Effector memory CD8-positive, alpha-beta T cell (primary cell): ENCODE measurements around the gene ZNF586.
A peak's percentile ranks its signal among the peaks of the same experiment; 100 is the strongest.
"Not testable (repeated sequence)": the region's sequence is repeated elsewhere in the genome, so short reads cannot be mapped to it uniquely, and the experiment has no call there.

Experiments
- ATAC-seq: fragments of 150-1000 bp; cut with Tn5 transposase; replicated peaks from 2 replicates; pipeline ENCODE4 v1.10.0; 2021; ENCODE audit warnings: mild to moderate bottlenecking, moderate library complexity
- DNase-seq, 3 experiments: peaks; one replicate each; pipeline ENCODE4 v3.0.0; 2021
- H3K27ac Mint-ChIP-seq, 2 donors: one replicate each; pipeline ENCODE4 v1.8.0; 2022; ENCODE audit warnings: mild to moderate bottlenecking in 2 of 2, mixed read lengths in 2 of 2, moderate library complexity in 2 of 2
- H3K27me3 Mint-ChIP-seq, 2 donors: one replicate each; pipeline ENCODE4 v1.8.0; 2022; ENCODE audit warnings: mixed read lengths in 2 of 2
- H3K36me3 Mint-ChIP-seq: one replicate; pipeline ENCODE4 v1.8.0; 2022; ENCODE audit warnings: mild to moderate bottlenecking, moderate library complexity, mixed read lengths; ENCODE audit not compliant: insufficient read depth
- H3K4me1 Mint-ChIP-seq, 2 donors: one replicate each; pipeline ENCODE4 v1.8.0; 2022; ENCODE audit warnings: low read depth in 2 of 2, mixed read lengths in 2 of 2
- H3K4me3 Mint-ChIP-seq, 2 donors: one replicate each; pipeline ENCODE4 v1.8.0; 2022; ENCODE audit warnings: mild to moderate bottlenecking in 2 of 2, mixed read lengths in 2 of 2, moderate library complexity in 2 of 2
- H3K9me3 Mint-ChIP-seq, 2 donors: one replicate each; pipeline ENCODE4 v1.8.0; 2022; ENCODE audit warnings: mixed read lengths in 2 of 2

ZNF586 gene

DNA sequence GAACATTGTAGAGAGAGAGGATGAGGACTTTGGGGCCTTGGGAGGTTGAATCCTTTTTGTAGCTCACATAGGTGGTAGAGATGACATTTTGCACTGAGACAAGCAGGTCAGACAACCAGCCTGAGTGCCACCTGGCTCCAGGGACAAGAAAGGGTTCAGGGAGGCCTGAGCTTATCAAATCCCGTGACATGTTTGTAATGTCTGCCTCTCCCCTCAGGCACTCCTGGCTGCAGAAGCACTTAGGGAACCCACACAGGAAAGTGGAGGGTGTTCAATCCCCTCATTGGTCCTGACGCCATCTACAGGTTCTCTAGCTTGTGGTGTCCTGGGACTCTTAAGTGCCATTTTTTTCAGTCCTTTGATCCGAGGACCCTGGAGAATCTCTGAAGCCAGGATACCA is 51.6 kb downstream of the ZNF586 start:
- Mint-ChIP-seq H3K4me3 (peak overlapping the region in 1 of 2 donors; percentile 98), H3K36me3 (peaks cover 21% of the 10 kb centered on the region), H3K4me1 (peaks cover 34 to 41% of the 10 kb centered on the region in 2 donors), H3K27ac (peak overlapping the region; percentile 98 to 99)
- not testable (repeated sequence) for ATAC-seq, DNase-seq, H3K27me3 Mint-ChIP-seq, H3K9me3 Mint-ChIP-seq

DNA sequence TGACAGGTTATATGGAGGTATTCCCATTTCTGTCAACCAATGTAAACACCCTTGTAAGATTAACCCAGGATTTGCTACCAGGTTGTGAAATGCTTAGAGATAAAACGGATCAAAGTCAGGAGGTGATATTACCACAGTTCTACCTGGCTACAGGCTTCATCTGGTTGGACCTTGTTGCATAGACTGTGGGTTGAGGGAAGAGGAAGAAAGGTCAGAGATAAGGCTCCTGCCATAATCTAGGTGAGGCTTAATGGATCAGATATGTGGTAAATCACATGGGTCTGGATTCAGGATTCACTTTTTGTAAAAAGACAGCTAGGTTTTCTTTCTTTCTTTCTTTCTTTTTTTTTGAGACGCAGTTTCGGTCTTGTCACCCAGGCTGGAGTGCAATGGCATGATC is 52.0 kb downstream of the ZNF586 start:
- H3K9me3 Mint-ChIP-seq, H3K4me3 Mint-ChIP-seq, DNase-seq, H3K27me3 Mint-ChIP-seq, ATAC-seq: not testable (repeated sequence)
- H3K4me1 Mint-ChIP-seq = peaks cover 34 to 43% of the 10 kb centered on the region in 2 donors
- peak overlapping the region in 1 of 2 donors; percentile 25 for H3K27ac Mint-ChIP-seq
- H3K36me3 Mint-ChIP-seq = peaks cover 21% of the 10 kb centered on the region

DNA sequence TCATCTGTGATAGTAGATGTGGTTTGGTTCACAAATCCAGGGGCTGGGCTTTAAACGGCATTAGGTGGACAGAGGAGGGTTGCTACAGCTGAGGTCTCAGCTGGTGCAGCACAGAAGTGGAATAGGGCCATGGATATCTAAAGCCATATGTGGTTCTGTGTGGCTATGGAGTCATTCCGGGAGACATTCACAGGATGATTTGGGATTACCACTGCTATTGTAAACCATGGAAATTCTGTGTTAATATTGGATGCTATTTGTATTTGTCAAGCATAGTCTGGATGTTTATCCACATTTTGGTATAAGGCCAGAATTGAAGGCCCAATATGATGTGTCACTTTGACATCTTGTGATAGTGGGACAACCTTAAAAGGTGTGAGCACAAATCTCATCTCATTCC is 53.7 kb downstream of the ZNF586 start:
- H3K4me3 Mint-ChIP-seq, H3K27me3 Mint-ChIP-seq, H3K9me3 Mint-ChIP-seq, ATAC-seq, DNase-seq: not testable (repeated sequence)
- H3K27ac Mint-ChIP-seq = peak overlapping the region in 1 of 2 donors; percentile 26
- peaks cover 22% of the 10 kb centered on the region for H3K36me3 Mint-ChIP-seq
- H3K4me1 Mint-ChIP-seq = peaks cover 40 to 49% of the 10 kb centered on the region in 2 donors

DNA sequence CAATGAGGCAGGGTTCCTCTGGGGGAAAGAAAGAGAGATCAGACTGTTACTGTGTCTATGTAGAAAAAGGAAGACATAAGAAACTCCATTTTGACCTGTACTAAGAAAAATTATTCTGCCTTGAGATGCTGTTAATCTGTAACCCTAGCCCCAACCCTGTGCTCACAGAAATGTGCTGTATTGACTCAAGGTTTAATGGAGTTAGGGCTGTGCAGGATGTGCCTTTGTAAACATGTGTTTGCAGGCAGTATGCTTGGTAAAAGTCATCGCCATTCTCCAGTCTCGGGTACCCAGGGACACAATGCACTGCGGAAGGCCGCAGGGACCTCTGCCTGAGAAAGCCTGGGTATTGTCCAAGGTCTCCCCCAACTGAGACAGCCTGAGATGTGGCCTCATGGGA is 54.1 kb downstream of the ZNF586 start:
- Mint-ChIP-seq H3K36me3 (peaks cover 22% of the 10 kb centered on the region), H3K27ac (peak overlapping the region in 1 of 2 donors; percentile 26), H3K4me1 (peaks cover 40 to 49% of the 10 kb centered on the region in 2 donors)
- H3K4me3 Mint-ChIP-seq, DNase-seq, ATAC-seq, H3K27me3 Mint-ChIP-seq, H3K9me3 Mint-ChIP-seq: not testable (repeated sequence)

DNA sequence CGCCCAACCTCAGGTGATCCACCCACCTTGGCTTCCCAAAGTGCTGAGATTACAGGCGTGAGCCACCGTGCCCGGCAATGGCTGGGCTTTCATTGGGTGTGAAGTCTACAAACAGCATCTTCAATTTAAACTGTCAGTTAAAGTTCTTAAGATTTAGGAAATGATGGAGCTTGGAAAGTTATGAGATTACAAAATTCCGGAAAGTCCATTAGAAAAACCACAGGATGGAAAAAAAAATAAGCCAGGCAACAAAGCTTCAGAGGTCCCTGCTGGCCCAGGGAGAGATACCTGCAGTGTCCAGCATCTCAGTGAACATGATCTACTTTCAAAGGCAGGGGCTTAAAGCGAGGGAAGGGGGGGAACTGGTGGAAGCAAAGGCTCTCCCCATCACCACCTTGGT is 56.0 kb downstream of the ZNF586 start:
- H3K9me3 Mint-ChIP-seq = no peaks in the 10 kb centered on the region
- no peak overlapping the region for H3K27ac Mint-ChIP-seq
- peaks cover 14% of the 10 kb centered on the region for H3K36me3 Mint-ChIP-seq
- no peaks in the 10 kb centered on the region for H3K27me3 Mint-ChIP-seq
- no peak for DNase-seq
- H3K4me3 Mint-ChIP-seq = no peak overlapping the region
- no peak for ATAC-seq
- peaks cover 36 to 46% of the 10 kb centered on the region in 2 donors for H3K4me1 Mint-ChIP-seq

DNA sequence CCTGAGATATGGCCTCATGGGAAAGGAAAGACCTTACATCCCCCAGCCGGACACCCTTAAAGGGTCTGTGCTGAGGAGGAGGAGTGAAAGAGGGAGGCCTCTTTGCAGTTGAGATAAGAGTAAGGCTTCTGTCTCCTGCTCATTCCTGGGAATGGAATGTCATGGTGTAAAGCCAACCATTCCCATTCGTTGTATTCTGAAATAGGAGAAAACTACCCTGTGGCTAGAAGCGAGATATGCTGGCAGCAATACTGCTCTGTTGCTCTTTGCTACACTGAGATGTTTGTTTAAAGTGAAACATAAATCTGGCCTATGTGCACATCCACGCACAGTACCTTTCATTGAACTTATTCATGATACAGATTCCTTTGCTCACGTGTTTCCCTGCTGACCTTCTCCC is 59.8 kb downstream of the ZNF586 start:
- Mint-ChIP-seq H3K27me3 (no peaks in the 10 kb centered on the region), H3K4me3 (no peak overlapping the region), H3K4me1 (peaks cover 12 to 26% of the 10 kb centered on the region in 2 donors), H3K36me3 (peaks cover 10% of the 10 kb centered on the region), H3K27ac (peak overlapping the region; percentile 55 to 86), H3K9me3 (no peaks in the 10 kb centered on the region)
- ATAC-seq (no peak), DNase-seq (no peak)

DNA sequence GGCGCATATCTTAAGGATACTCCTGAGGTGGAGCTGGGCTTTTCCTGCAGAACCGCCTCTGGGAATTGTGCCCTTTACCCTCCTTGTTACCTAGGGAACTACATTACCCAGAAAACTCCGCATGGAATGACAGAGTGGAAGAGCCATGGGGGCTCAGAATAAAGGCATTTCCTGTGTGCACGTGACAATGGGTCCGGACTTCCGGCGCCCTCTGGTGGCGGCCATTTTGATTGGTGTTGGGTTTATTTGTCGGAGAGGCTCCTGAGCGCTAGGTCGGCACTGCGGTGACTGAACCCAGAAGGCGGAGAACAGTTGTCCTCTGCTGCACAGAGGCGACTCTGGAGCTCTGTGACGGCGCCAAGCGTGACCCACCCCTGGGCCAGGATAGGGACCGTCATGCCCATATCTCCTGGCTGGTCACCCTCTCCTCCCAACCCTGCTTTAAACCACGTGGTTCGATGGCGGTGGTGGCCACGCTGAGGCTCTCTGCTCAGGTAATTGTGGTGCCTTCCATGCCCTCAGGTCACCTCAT is 60.7 kb downstream of the ZNF586 start, which contains the start of gene ZNF587B:
Gene ZNF587B (plus strand): TSS at position 229 of the 532 bp plus-strand sequence. CDS start 230 bp downstream, at position 459.
- ATAC-seq = peak; percentile 29
- H3K36me3 Mint-ChIP-seq = peaks cover 10% of the 10 kb centered on the region
- H3K27ac Mint-ChIP-seq = peak within 1 kb of the TSS; percentile 55 to 86

More for the DNA sequence above, 60.7 kb downstream of the ZNF586 start, which contains the start of gene ZNF587B:
- H3K9me3 Mint-ChIP-seq = no peaks in the 10 kb centered on the region
- peaks cover 12 to 23% of the 10 kb centered on the region in 2 donors for H3K4me1 Mint-ChIP-seq
- H3K4me3 Mint-ChIP-seq = no peak within 1 kb of the TSS
- no peaks in the 10 kb centered on the region for H3K27me3 Mint-ChIP-seq
- DNase-seq = peak in 1 of 3 experiments; percentile 23
